RWPE1 (cell line): ENCODE results near the gene LAMA5.

Experiments used
- CTCF ChIA-PET: fragments of 350-600 bp; sonication (Branson Sonifier 250); formaldehyde crosslinking; extraction: SDS; loops from one replicate; lab custom pipeline; 2021; lab: Yijun Ruan, JAX
- POLR2A ChIA-PET: fragments of 400-600 bp; formaldehyde crosslinking; extraction: SDS; loops from one replicate; lab custom pipeline; 2020; ENCODE audit warnings: antibody characterized with exemption; ENCODE audit not compliant: low non-redundant PET; lab: Yijun Ruan, JAX
- DNase-seq: peaks from one replicate; pipeline ENCODE4 v3.0.0; 2012; ENCODE audit warnings: low spot score
- H3K27ac ChIP-seq: fragments of 450-650 bp; 2 replicates; pipeline ENCODE4 v1.5.1; 2017
- TF ChIP-seq, protein P1 (sequence below): fragments of 450-650 bp; conservative IDR thresholded peaks from 2 replicates; pipeline ENCODE4 v1.5.1; 2017; ENCODE audit warnings: low read depth, mild to moderate bottlenecking

The LAMA5 gene

GRCh38 chr20:62363920-62364851, 2.9 kb downstream of the LAMA5 start:
- peak overlapping the region; percentile 100 for H3K27ac ChIP-seq
- TF ChIP-seq, protein P1, sequence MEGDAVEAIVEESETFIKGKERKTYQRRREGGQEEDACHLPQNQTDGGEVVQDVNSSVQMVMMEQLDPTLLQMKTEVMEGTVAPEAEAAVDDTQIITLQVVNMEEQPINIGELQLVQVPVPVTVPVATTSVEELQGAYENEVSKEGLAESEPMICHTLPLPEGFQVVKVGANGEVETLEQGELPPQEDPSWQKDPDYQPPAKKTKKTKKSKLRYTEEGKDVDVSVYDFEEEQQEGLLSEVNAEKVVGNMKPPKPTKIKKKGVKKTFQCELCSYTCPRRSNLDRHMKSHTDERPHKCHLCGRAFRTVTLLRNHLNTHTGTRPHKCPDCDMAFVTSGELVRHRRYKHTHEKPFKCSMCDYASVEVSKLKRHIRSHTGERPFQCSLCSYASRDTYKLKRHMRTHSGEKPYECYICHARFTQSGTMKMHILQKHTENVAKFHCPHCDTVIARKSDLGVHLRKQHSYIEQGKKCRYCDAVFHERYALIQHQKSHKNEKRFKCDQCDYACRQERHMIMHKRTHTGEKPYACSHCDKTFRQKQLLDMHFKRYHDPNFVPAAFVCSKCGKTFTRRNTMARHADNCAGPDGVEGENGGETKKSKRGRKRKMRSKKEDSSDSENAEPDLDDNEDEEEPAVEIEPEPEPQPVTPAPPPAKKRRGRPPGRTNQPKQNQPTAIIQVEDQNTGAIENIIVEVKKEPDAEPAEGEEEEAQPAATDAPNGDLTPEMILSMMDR = no peak
- ChIA-PET POLR2A (interaction anchor here (0.8 to 6.7 kb wide), 7 partner anchors 8 to 58 kb away, joined by 3 to 67 read pairs (median 16); partner anchors contain the start of gene RPS21), CTCF (interaction anchor here (0.6 to 11.3 kb wide), 14 partner anchors 9 to 356 kb away, joined by 3 to 173 read pairs (median 6); partner anchors contain the start of gene ADRM1)
- DNase-seq = no peak

DNA sequence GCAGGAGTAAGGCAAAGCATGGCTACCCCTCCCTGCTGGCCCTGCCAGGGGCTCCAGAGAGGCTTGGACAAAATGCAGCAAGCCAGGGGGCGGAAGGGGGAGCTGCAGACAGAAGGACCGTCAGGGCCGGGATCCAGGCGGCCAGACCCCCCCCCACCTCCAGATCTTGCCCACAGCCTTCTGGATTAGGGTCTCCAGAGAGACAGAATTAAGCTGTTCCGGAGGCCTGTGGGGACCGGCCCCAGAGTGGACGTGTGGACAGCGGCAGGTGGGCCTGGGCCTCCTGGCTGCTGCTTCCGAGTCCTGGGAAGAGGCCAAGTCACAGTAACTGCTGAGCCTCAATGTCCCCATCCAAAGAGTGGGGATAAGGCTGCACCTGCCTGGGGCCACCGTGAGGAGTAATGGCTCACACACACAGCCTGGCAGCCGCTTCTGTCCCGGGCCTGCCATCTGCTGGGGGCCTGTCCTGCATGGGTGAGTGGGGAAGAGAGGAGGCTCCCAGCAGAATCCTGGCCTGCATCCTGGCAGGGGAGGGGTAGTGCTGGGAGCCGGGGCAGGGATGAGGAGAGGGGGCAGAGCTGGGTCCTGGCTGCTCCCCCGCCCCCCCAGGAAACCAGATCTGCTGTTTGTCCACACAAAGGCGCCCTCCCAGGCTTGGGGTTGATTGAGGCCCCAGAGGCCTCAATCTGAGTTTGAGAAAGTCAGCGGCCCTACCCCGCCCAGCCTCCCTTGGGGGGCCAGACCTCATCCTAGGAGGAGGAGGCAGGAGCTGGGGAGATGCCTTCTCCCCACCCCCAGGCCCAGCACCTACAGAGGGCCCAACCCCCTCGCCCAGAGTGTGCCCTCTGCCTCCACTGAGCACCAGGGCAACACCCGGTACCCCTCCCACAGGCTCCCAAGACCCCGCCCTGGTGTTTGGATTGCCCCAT, 3.9 kb downstream of the LAMA5 start:
- TF ChIP-seq, protein P1 = no peak
- CTCF ChIA-PET = interaction anchor here (0.7 to 11.3 kb wide), 8 partner anchors 8 to 289 kb away, joined by 3 to 173 read pairs (median 8); partner anchors contain the start of gene ADRM1

GRCh38 chr20:62362590-62362940, 4.5 kb downstream of the LAMA5 start:
- POLR2A ChIA-PET = interaction anchor here (1.4 kb wide), 1 partner anchor 25 kb away, joined by 5 read pairs; the partner anchor contains the start of gene RPS21
- H3K27ac ChIP-seq = peak overlapping the region; percentile 100
- TF ChIP-seq, protein P1 = no peak

More for the DNA sequence above, 3.9 kb downstream of the LAMA5 start:
- DNase-seq = no peak
- POLR2A ChIA-PET = interaction anchor here (0.7 to 6.7 kb wide), 5 partner anchors 9 to 347 kb away, joined by 3 to 67 read pairs (median 4); partner anchors contain the start of gene RPS21
- peak overlapping the region; percentile 100 for H3K27ac ChIP-seq

GRCh38 chr20:62361799-62362589, 5.1 kb downstream of the LAMA5 start:
- TF ChIP-seq, protein P1 = no peak
- ChIA-PET CTCF (interaction anchor here (0.6 to 11.3 kb wide), 7 partner anchors 12 to 60 kb away, joined by 3 to 173 read pairs (median 5); no protein-coding TSS in a partner anchor), POLR2A (interaction anchor here (1.0 kb wide), 1 partner anchor 9 kb away, joined by 3 read pairs; no protein-coding TSS in a partner anchor)
- H3K27ac ChIP-seq = peak overlapping the region; percentile 100
- DNase-seq = peak; percentile 84

More at GRCh38 chr20:62362590-62362940, 4.5 kb downstream of the LAMA5 start:
- CTCF ChIA-PET = interaction anchor here (1.3 to 11.3 kb wide), 3 partner anchors 15 to 23 kb away, joined by 3 to 173 read pairs (median 11); no protein-coding TSS in a partner anchor
- no peak for DNase-seq

- H3K27ac ChIP-seq = peak overlapping the region; percentile 100
- DNase-seq = no peak
- ChIA-PET POLR2A (interaction anchor here (1.0 kb wide), 1 partner anchor 8 kb away, joined by 3 read pairs; no protein-coding TSS in a partner anchor), CTCF (interaction anchor here (0.6 to 11.3 kb wide), 6 partner anchors 11 to 59 kb away, joined by 3 to 173 read pairs (median 4); no protein-coding TSS in a partner anchor)
- TF ChIP-seq, protein P1 = no peak
These were observed 6.0 kb downstream of the LAMA5 start for GRCh38 chr20:62360854-62361798.
